Astrocyte (in vitro differentiated cells and primary cell): ENCODE measurements around the gene TMEM17. TPM values are rescaled to one million over a fixed set of nuclear protein-coding genes. Genes with fewer than 3 reads are reported as not detected.
"Not testable (repeated sequence)": the region's sequence is repeated elsewhere in the genome, so short reads cannot be mapped to it uniquely, and the experiment has no call there.

Source experiments
- DNase-seq: peaks from one replicate; pipeline ENCODE4 v3.0.0-alpha.2; 2010; ENCODE audit warnings: low read depth
- FAIRE-seq: peaks from 2 replicates; lab custom pipeline; 2011; peaks lifted over from hg19 to GRCh38; lab: Jason Lieb, UNC
- H2AFZ ChIP-seq: 2 replicates; pipeline ENCODE4 v1.6.0; 2012; ENCODE audit warnings: low read depth, low read length, inconsistent platforms
- H3K27ac ChIP-seq: 2 replicates; pipeline ENCODE4 v1.5.1; 2011; ENCODE audit warnings: low read depth, low read length, inconsistent platforms
- H3K27me3 ChIP-seq: 2 replicates; pipeline ENCODE4 v1.6.0; 2011; ENCODE audit warnings: low read length, inconsistent platforms; ENCODE audit not compliant: insufficient read depth
- H3K36me3 ChIP-seq: 2 replicates; pipeline ENCODE4 v1.5.1; 2011; ENCODE audit warnings: low read length, inconsistent platforms; ENCODE audit not compliant: insufficient read depth
- H3K4me1 ChIP-seq: 2 replicates; pipeline ENCODE4 v1.5.1; 2011; ENCODE audit warnings: low read length, inconsistent platforms; ENCODE audit not compliant: insufficient read depth
- H3K4me2 ChIP-seq: 2 replicates; pipeline ENCODE4 v1.6.0; 2012; ENCODE audit warnings: low read length, inconsistent platforms
- H3K4me3 ChIP-seq: 2 replicates; pipeline ENCODE4 v1.5.1; 2011; ENCODE audit warnings: low read depth, mild to moderate bottlenecking, low read length, inconsistent platforms; ENCODE audit not compliant: insufficient read depth
- H3K79me2 ChIP-seq: 2 replicates; pipeline ENCODE4 v1.6.0; 2012; ENCODE audit warnings: mild to moderate bottlenecking, low read length, inconsistent platforms; ENCODE audit not compliant: insufficient read depth
- H3K9ac ChIP-seq: 2 replicates; pipeline ENCODE4 v1.6.0; 2012; ENCODE audit warnings: mild to moderate bottlenecking, low read length, inconsistent platforms
- H3K9me3 ChIP-seq: 2 replicates; pipeline ENCODE4 v1.5.1; 2012; ENCODE audit warnings: low read depth, mild to moderate bottlenecking, low read length, inconsistent platforms; ENCODE audit not compliant: insufficient read depth
- H4K20me1 ChIP-seq: 2 replicates; pipeline ENCODE4 v1.6.0; 2012; ENCODE audit warnings: low read length, inconsistent platforms; ENCODE audit not compliant: insufficient read depth
- H3K27ac Mint-ChIP-seq: one replicate; pipeline ENCODE4 v1.8.0; 2021; ENCODE audit warnings: mild to moderate bottlenecking, mixed read lengths; ENCODE audit not compliant: unreplicated experiment
- H3K27me3 Mint-ChIP-seq: one replicate; pipeline ENCODE4 v1.8.0; 2021; ENCODE audit warnings: low read depth, mixed read lengths; ENCODE audit not compliant: unreplicated experiment
- H3K36me3 Mint-ChIP-seq: one replicate; pipeline ENCODE4 v1.8.0; 2021; ENCODE audit warnings: low read depth, mixed read lengths; ENCODE audit not compliant: unreplicated experiment
- H3K4me1 Mint-ChIP-seq: one replicate; pipeline ENCODE4 v1.8.0; 2021; ENCODE audit warnings: low read depth, mixed read lengths; ENCODE audit not compliant: unreplicated experiment
- H3K4me3 Mint-ChIP-seq: one replicate; pipeline ENCODE4 v1.8.0; 2021; ENCODE audit warnings: mild to moderate bottlenecking, moderate library complexity, mixed read lengths; ENCODE audit not compliant: unreplicated experiment
- H3K9me3 Mint-ChIP-seq: one replicate; pipeline ENCODE4 v1.8.0; 2021; ENCODE audit warnings: mild to moderate bottlenecking, mixed read lengths; ENCODE audit not compliant: unreplicated experiment
- EZH2 ChIP-seq: IDR thresholded peaks from 2 replicates; pipeline ENCODE4 v1.6.1; 2012; ENCODE audit warnings: mild to moderate bottlenecking, low read length, inconsistent platforms; ENCODE audit not compliant: insufficient read depth
- total RNA-seq: library from RNA; stranded (reverse); gene quantifications from 2 replicates; pipeline ENCODE4 v1.2.1, GENCODE V29; 2021
- TF ChIP-seq, protein P1 (sequence below): IDR thresholded peaks from 2 replicates; pipeline ENCODE4 v1.5.1; 2011; ENCODE audit warnings: low read depth, mild to moderate bottlenecking, inconsistent platforms, low read length, moderate library complexity; ENCODE audit not compliant: insufficient read depth

The TMEM17 gene
- total RNA-seq, 1 donor from 2014 or later, result 2.7 TPM

GRCh38 chr2:62524293-62524941, 18.4 kb upstream of the TMEM17 start:
- Histone ChIP-seq H3K27me3 (no peaks in the 10 kb centered on the region), H2AFZ (no peak overlapping the region), H3K27ac (no peak overlapping the region), H3K4me2 (no peak overlapping the region), H3K9ac (no peak overlapping the region), H4K20me1 (no peaks in the 10 kb centered on the region), H3K4me3 (no peak overlapping the region), H3K4me1 (no peaks in the 10 kb centered on the region), H3K9me3 (no peaks in the 10 kb centered on the region), H3K79me2 (no peaks in the 10 kb centered on the region), H3K36me3 (no peaks in the 10 kb centered on the region)
- H3K4me3 Mint-ChIP-seq, result no peak overlapping the region
- no peaks in the 10 kb centered on the region for H3K4me1 Mint-ChIP-seq
- H3K9me3 Mint-ChIP-seq, result peaks cover 1% of the 10 kb centered on the region
- TF ChIP-seq, protein P1, sequence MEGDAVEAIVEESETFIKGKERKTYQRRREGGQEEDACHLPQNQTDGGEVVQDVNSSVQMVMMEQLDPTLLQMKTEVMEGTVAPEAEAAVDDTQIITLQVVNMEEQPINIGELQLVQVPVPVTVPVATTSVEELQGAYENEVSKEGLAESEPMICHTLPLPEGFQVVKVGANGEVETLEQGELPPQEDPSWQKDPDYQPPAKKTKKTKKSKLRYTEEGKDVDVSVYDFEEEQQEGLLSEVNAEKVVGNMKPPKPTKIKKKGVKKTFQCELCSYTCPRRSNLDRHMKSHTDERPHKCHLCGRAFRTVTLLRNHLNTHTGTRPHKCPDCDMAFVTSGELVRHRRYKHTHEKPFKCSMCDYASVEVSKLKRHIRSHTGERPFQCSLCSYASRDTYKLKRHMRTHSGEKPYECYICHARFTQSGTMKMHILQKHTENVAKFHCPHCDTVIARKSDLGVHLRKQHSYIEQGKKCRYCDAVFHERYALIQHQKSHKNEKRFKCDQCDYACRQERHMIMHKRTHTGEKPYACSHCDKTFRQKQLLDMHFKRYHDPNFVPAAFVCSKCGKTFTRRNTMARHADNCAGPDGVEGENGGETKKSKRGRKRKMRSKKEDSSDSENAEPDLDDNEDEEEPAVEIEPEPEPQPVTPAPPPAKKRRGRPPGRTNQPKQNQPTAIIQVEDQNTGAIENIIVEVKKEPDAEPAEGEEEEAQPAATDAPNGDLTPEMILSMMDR, result no peak
- no peak for TF ChIP-seq EZH2
- no peak overlapping the region for H3K27ac Mint-ChIP-seq
- no peak for DNase-seq
- FAIRE-seq, result no peak
- no peaks in the 10 kb centered on the region for H3K36me3 Mint-ChIP-seq
- H3K27me3 Mint-ChIP-seq, result no peaks in the 10 kb centered on the region

DNA sequence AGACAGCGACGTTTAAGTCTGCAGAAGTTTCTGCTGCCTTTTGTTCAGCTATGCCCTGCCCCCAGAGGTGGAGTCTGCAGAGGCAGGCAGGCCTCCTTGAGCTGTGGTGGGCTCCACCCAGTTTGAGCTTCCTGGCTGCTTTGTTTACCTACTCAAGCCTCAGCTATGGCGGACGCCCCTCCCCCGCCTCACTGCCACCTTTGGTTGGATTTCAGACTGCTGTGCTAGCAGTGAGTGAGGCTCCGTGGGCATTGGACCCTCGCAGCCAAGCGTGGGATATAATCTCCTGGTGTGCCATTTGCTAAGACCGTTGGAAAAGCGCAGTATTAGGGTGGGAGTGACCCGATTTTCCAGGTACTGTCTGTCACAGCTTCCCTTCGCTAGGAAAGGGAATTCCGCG, 15.1 kb upstream of the TMEM17 start:
- H3K4me3 ChIP-seq, H3K27ac ChIP-seq, H3K27ac Mint-ChIP-seq, H3K4me1 Mint-ChIP-seq, H3K4me1 ChIP-seq, H3K36me3 ChIP-seq, H3K27me3 ChIP-seq, H3K9ac ChIP-seq, H3K4me2 ChIP-seq, H2AFZ ChIP-seq, H3K27me3 Mint-ChIP-seq, H3K36me3 Mint-ChIP-seq, H4K20me1 ChIP-seq, H3K4me3 Mint-ChIP-seq, FAIRE-seq, H3K9me3 ChIP-seq, H3K79me2 ChIP-seq, H3K9me3 Mint-ChIP-seq, DNase-seq: not testable (repeated sequence)

- Mint-ChIP-seq H3K36me3 (no peaks in the 10 kb centered on the region), H3K9me3 (no peaks in the 10 kb centered on the region), H3K27ac (no peak overlapping the region), H3K27me3 (no peaks in the 10 kb centered on the region), H3K4me3 (no peak overlapping the region), H3K4me1 (no peaks in the 10 kb centered on the region)
- H3K79me2 ChIP-seq, result no peaks in the 10 kb centered on the region
- H4K20me1 ChIP-seq, result no peaks in the 10 kb centered on the region
- no peak overlapping the region for H2AFZ ChIP-seq
- TF ChIP-seq EZH2, result no peak
- TF ChIP-seq, protein P1, result no peak
- no peak overlapping the region for H3K27ac ChIP-seq
- H3K4me3 ChIP-seq, result no peak overlapping the region
- no peak overlapping the region for H3K9ac ChIP-seq
- no peaks in the 10 kb centered on the region for H3K27me3 ChIP-seq
- no peaks in the 10 kb centered on the region for H3K9me3 ChIP-seq
- FAIRE-seq (no peak), DNase-seq (no peak)
- no peaks in the 10 kb centered on the region for H3K4me1 ChIP-seq
- no peak overlapping the region for H3K4me2 ChIP-seq
- H3K36me3 ChIP-seq, result no peaks in the 10 kb centered on the region
Observed at GRCh38 chr2:62512384-62512783, 6.4 kb upstream of the TMEM17 start.
